Mesodermal cell (in vitro differentiated cells): ENCODE measurements around the gene ALK.

ENCODE experiments used
- H3K27ac ChIP-seq: 2 replicates; pipeline ENCODE4 v1.7.0; 2013; ENCODE audit warnings: mild to moderate bottlenecking, low read depth, low read length, moderate library complexity; ENCODE audit not compliant: severe bottlenecking
- H3K36me3 ChIP-seq: 2 replicates; pipeline ENCODE4 v1.7.1; 2013; ENCODE audit warnings: mild to moderate bottlenecking, low read length, moderate library complexity; ENCODE audit not compliant: control insufficient read depth, insufficient read depth
- H3K4me1 ChIP-seq: one replicate; pipeline ENCODE4 v1.7.1; 2013; ENCODE audit warnings: mild to moderate bottlenecking, low read length; ENCODE audit not compliant: insufficient read depth, control insufficient read depth, poor library complexity, severe bottlenecking
- H3K4me3 ChIP-seq: 2 replicates; pipeline ENCODE4 v1.7.0; 2013; ENCODE audit warnings: low read length, control low read depth, mild to moderate bottlenecking; ENCODE audit not compliant: insufficient read depth, poor library complexity, severe bottlenecking; ENCODE audit errors: extremely low read depth
- H3K9me3 ChIP-seq: 2 replicates; pipeline ENCODE4 v1.7.1; 2013; ENCODE audit warnings: mild to moderate bottlenecking, low read length, moderate library complexity; ENCODE audit not compliant: control insufficient read depth
- WGBS, 2 experiments: methylation state at CpG; one replicate each; pipeline ENCODE4 v1.1.5; 2013; ENCODE audit warnings: missing lambda C conversion rate in 2 of 2; ENCODE audit not compliant: insufficient coverage in 2 of 2; 5-methylcytosine and 5-hydroxymethylcytosine counted together

Gene ALK

DNA sequence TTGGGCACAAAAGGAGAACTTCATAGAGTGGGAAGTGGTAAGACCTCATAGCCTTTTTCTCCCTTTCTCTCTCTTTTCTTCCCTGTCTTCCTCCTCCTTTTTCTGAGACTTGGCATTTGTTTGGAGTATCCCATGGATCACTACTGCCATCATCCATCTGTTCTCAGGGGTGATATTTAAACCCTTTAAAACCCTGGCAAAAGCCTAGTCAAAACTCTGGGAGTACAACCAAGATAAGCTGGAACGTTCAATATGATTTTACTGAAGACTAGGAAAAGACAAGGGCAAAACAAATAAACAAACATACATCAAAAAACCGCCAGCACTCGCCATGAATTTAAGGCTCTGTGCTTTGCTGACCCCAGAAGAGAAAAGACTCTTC lies 552.7 kb downstream of the ALK start:
- WGBS, 2 experiments = 83 to 92% methylated on average over 2 to 3 of the region's 3 CpGs
- Histone ChIP-seq H3K4me1 (no peaks in the 10 kb centered on the region), H3K4me3 (no peak overlapping the region), H3K36me3 (no peaks in the 10 kb centered on the region), H3K27ac (no peak overlapping the region), H3K9me3 (no peaks in the 10 kb centered on the region)

DNA sequence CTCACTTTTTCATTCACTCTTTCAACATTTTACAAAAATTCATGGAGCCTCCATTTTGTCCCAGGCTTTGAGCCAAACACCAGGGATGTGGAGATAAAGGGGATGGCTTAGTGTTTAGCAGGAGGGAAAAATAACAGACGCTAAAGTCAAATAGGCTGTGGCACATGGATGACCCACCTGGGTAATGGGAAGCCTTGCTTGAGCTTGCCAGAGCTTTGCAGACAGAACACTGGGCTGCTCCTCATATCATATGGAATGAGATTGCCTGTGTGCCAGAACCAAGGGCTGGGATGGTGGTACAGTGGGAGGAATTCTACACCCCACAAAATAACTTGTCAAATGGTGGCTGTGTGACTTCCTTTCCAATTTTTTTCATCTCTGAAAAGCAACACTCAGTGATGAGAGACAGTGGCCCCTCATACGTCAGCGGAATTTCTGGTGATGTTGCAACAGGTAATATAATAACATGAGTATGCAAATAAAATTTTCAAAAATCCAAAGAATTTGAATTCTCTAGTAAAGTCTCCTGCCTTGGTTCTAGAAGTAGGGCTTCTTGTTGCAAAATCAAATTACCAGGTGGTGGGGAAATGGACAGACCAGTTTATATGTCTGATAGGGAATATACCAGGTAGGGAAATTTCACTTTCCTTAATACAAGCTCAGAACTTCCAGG lies 553.3 kb downstream of the ALK start:
- H3K4me3 ChIP-seq = no peak overlapping the region
- H3K27ac ChIP-seq = no peak overlapping the region
- 88 to 100% methylated on average over 1 of the region's 3 CpGs for WGBS, 2 experiments
- H3K9me3 ChIP-seq = no peaks in the 10 kb centered on the region
- no peaks in the 10 kb centered on the region for H3K36me3 ChIP-seq
- no peaks in the 10 kb centered on the region for H3K4me1 ChIP-seq

DNA sequence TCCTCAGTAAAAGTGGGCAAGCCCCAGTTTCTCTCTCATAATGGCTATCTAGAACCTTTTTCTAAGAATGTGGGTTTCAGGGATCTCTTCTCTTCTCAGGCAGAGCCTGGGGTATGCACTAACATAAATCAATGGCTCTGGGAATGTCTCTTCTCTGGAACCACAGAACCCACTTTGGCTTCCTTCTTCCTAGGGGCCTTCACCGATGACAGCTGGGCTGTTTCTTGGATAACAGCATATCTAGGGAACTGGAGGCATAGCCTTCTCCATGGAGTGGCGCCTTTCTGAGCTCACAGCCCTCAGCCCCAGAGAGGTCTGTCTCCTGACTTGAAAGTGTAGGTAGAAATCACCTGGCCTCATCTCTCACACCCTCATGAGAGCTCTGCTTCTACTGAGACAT lies 558.3 kb downstream of the ALK start:
- 92% methylated on average over 2 of the region's 2 CpGs; no CpG with 5 or more reads in 1 of the 2 experiments for WGBS, 2 experiments
- Histone ChIP-seq H3K9me3 (no peaks in the 10 kb centered on the region), H3K4me1 (no peaks in the 10 kb centered on the region), H3K36me3 (no peaks in the 10 kb centered on the region), H3K27ac (no peak overlapping the region), H3K4me3 (no peak overlapping the region)

GRCh38 chr2:29361231-29361630 lies 560.2 kb downstream of the ALK start:
- 88 to 93% methylated on average over 6 of the region's 6 CpGs for WGBS, 2 experiments
- H3K9me3 ChIP-seq = no peaks in the 10 kb centered on the region
- no peak overlapping the region for H3K4me3 ChIP-seq
- no peaks in the 10 kb centered on the region for H3K36me3 ChIP-seq
- H3K27ac ChIP-seq = no peak overlapping the region
- H3K4me1 ChIP-seq = no peaks in the 10 kb centered on the region

DNA sequence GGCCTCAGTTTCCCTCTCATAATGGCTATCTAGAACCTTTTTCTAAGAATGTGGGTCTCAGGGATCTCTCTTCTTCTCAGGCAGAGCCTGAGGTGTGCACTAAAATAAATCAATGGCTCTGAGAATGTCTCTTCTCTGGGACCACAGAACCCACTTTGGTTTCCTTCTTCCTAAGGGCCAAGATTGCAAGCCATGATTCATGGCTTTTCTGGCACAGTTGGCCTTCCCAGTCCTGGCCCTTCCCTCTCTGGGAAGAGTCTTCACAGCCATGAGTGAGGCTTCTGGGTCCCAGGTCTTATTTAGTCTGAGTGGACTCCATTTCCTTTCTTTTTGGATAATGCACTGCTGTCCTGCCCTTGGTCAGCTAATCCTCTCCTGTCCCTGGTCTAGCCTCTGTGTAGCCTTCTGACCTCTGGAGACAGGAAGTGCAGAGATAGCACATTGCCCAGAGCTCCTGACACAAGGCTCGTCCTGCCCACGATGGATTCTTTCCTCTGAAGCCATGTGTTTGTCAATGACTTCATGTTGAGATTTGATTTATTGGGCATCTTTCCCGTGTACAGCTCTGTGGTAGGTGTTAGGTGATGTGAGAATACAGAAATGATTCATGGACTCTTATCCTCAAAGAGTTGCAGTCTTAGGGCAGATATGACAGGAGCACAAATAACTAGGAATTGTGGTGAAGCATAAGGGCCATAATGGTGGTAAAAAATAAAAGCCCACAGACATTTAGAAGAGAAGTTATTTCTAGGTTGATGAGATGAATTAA lies 561.2 kb downstream of the ALK start:
- H3K4me3 ChIP-seq = no peak overlapping the region
- H3K4me1 ChIP-seq = no peaks in the 10 kb centered on the region
- H3K9me3 ChIP-seq = no peaks in the 10 kb centered on the region
- WGBS, 2 experiments = 91 to 96% methylated on average over 3 of the region's 3 CpGs
- no peak overlapping the region for H3K27ac ChIP-seq
- no peaks in the 10 kb centered on the region for H3K36me3 ChIP-seq

DNA sequence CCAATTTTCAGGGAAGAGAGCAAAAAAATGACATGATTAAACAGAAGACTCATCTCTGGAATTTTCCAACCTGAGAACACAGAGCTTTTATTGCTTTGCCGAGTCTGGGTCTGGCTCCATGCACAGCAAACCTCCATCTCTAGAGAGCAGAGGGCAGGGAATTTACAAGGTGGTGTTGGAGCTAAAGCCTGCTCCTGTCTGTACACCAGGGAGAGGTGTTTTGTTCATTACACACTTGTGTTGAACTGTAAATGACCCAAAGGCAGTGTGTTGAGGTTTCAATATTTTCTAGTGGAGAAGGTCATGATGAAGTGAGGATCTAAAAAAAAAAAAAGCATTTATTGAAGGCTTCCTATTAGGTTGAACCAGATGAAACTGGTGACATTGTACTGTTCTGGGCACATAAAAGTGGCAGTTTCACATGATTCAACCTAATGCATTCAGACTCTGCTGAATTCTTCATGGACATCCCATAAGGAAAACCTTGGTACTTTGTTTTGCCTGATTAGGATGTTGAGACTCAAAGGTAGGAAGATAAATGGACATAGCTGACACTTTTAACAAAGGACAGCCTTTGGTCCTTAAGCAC lies 567.9 kb downstream of the ALK start:
- H3K36me3 ChIP-seq = no peaks in the 10 kb centered on the region
- H3K27ac ChIP-seq = no peak overlapping the region
- WGBS, 2 experiments = 71% methylated on average over 1 of the region's 1 CpG; no CpG with 5 or more reads in 1 of the 2 experiments
- no peaks in the 10 kb centered on the region for H3K4me1 ChIP-seq
- no peak overlapping the region for H3K4me3 ChIP-seq
- no peaks in the 10 kb centered on the region for H3K9me3 ChIP-seq

- H3K9me3 ChIP-seq = no peaks in the 10 kb centered on the region
- no peak overlapping the region for H3K4me3 ChIP-seq
- no peaks in the 10 kb centered on the region for H3K36me3 ChIP-seq
- H3K27ac ChIP-seq = no peak overlapping the region
- 100% methylated on average over 1 of the region's 9 CpGs; no CpG with 5 or more reads in 1 of the 2 experiments for WGBS, 2 experiments
- H3K4me1 ChIP-seq = no peaks in the 10 kb centered on the region
Measured at GRCh38 chr2:29351916-29352591, 569.3 kb downstream of the ALK start.

DNA sequence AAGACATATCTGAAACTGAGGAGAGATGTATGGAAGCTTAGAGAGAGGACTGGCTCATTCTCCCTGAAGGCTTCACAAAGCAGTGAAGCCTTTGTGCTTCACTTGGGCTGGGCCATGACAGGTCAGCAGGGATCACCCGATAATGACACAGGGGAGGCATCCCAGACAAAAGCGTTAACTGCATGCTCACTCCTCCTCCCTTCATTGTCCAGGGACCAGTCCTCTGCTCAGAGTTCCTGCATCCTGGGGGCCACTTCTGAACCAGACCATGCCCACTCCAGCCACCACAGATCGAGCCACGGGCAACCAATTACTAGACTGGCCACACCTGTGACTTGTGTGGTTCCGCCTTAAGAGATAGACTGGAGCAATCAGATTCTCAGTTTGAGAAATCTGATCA lies 570.1 kb downstream of the ALK start:
- no peaks in the 10 kb centered on the region for H3K4me1 ChIP-seq
- no peaks in the 10 kb centered on the region for H3K9me3 ChIP-seq
- H3K4me3 ChIP-seq = no peak overlapping the region
- no peaks in the 10 kb centered on the region for H3K36me3 ChIP-seq
- H3K27ac ChIP-seq = no peak overlapping the region
- WGBS, 2 experiments = 83 to 94% methylated on average over 3 to 4 of the region's 5 CpGs

GRCh38 chr2:29349316-29350030 lies 571.9 kb downstream of the ALK start:
- 76% methylated on average over 3 to 5 of the region's 5 CpGs for WGBS, 2 experiments
- no peak overlapping the region for H3K27ac ChIP-seq
- H3K4me1 ChIP-seq = no peaks in the 10 kb centered on the region
- no peak overlapping the region for H3K4me3 ChIP-seq
- no peaks in the 10 kb centered on the region for H3K9me3 ChIP-seq
- no peaks in the 10 kb centered on the region for H3K36me3 ChIP-seq

DNA sequence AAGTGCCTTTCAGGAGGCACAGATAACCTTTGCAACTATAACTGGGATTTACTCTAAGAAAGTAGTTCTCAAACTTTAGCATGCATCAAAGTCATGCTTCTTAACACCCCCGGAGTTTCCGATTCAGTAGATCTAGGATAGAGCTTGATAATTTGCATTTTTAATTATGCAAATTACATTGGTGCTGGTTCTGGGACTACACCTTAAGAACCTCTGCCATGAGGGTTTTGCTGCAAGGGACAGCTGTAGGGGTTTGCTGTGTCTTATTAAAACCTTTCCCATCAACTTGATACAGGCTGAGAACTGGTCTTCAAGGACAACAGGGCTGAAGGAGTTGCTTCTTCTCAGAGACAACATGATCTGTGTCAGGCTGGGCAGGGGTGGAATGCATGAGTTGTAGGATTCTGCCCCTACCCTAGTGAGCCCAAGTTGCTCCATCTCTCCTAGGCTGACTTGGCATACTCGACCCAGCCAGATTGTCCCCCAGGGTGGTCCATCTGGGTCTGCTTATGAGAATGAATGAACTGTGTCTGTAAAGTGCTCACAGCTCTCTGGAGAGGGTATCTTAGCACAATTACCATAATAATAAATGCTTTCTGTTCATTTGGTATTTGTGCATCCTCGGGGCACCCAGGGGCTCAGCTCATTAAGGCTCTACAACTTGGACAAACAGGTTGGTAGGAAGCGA lies 573.5 kb downstream of the ALK start:
- no peaks in the 10 kb centered on the region for H3K9me3 ChIP-seq
- H3K36me3 ChIP-seq = no peaks in the 10 kb centered on the region
- H3K4me3 ChIP-seq = no peak overlapping the region
- no peaks in the 10 kb centered on the region for H3K4me1 ChIP-seq
- no peak overlapping the region for H3K27ac ChIP-seq
- WGBS, 2 experiments = 100% methylated on average over 1 of the region's 5 CpGs; no CpG with 5 or more reads in 1 of the 2 experiments
